DMS 273 (cell line): ENCODE data around the gene MAML2.

Experiments
- DNase-seq: peaks from one replicate; lab custom pipeline; 2025; ENCODE audit not compliant: unreplicated experiment; lab: John Stamatoyannopoulos, UW

MAML2 gene

DNA sequence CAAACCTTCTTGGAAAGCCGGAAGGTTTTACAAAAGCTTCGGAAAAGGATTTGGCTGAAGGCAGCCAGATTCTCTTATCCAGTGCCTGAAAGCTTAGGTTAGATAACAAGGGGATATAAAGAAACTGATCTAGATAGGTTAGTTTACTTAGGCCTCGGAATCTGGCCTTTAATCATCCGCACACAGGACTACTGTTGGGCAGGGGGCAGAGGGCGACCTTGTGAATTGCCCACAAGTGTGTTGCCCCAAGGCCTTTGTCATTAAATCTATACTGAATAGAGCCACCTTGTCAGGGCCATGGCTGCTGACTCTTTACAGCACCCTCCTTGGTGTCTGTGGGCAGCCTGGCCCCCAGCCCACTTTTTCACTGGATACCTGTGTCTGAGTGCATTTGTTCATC, 409.4 kb downstream of the MAML2 start:
- no peak for DNase-seq

DNA sequence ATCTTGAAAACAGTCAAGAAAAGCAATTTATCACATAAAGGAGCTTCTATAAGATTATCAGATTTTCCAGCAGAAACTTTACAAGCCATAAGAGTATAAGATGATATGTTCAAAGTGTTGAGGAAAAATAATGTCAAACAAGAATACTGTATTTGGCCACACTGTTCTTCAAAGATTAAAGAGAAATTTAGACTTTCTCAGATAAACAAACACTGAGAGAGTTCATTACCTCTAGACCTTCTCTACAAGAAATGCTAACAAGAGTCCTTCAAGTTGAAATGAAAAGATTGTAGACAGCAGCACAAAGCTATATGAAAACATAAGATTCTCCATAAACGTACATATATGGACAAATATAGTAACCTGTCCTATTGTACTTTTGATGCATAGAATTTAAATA, 411.1 kb downstream of the MAML2 start:
- no peak for DNase-seq

DNA sequence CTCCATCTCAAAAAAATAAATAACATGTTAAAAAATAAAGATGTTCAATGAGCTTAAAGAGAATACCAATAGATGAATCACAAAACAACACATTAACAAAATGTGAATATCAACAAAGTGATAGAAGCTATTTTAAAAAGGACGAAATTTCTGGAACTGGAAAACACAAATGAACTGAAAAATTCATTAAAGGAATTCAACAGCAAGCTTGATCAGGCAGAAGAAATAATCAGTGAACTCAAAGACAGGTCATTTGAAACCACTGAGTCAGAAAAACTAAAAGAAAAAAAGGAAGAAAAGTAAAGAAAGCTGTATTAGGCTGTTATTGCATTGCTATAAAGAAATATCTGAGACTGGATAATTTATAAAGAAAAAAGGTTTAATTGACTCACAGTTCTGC, 412.0 kb downstream of the MAML2 start:
- DNase-seq: no peak

DNA sequence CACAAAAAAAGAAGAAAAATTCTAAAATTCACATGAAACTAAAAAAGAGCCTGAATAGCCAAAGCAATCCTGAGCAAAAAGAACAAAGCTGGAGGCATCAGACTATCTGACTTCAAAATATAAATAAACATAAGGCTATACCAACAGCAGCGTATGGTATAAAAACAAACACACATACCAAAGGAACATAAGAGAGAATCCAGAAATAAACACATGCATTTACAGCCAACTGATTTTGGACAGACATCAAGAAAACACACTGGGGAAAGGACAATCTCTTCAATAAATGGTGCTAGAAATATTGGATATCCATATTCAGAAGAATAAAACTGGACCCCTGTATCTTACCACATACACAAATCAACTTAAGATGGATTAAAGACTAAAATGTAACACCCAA, 416.3 kb downstream of the MAML2 start:
- DNase-seq: no peak
